Stimulated activated CD4-positive, alpha-beta T cell treated with anti-CD3 and anti-CD28 coated beads, Interleukin-12 subunit alpha, Interleukin-12 subunit beta, amount 100 ng/mL, for 4 hours (primary cell): ENCODE measurements around the gene TMA7.
A peak's percentile ranks its signal among the peaks of the same experiment; 100 is the strongest.
"Not testable (repeated sequence)": the region's sequence is repeated elsewhere in the genome, so short reads cannot be mapped to it uniquely, and the experiment has no call there.

Source experiments
- DNase-seq: peaks from one replicate; pipeline ENCODE4 v3.0.0-alpha.2; 2020

The TMA7 gene

DNA sequence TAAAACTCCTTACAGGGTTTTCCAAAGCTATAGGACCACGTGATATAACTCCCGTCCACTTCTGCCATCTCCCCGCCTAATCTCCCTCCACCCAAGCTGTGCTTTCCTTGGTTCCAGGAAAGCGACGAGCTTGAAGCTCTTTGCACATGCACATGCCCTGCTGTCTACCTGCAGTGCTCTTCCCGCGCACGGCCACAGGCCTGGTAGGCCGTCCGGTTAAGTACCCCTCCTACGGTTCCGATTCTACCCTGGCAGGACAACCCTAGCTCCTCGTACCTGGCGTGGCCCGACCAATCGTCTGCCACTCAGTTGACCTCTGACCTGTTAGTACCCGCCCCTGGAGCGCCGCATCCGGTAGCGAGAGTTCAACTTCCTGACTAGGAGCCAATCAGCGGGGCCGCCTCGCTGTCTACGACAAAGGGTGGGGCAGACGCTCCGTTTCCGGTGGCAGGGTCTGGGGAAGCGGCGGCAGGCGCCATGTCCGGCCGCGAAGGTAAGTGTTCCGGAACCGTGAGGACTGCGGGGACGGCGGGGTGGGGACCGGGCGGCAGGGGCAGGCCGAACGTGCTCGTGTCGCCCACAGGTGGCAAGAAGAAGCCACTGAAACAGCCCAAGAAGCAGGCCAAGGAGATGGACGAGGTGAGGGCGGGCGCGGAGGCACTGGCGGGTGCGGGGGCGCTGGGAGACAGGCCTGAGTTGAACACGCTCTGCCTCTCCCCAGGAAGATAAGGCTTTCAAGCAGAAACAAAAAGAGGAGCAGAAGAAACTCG lies at the start of gene TMA7, which contains the start of gene CCDC51:
Gene TMA7, plus strand, starts transcription at position 438 of the 770 bp plus-strand sequence. Its CDS starts 40 bp downstream, at position 478.
Gene CCDC51, minus strand, starts transcription at position 300 of the 770 bp plus-strand sequence. CDS start 4,991 bp downstream, outside the sequence.
- peak; percentile 98 for DNase-seq

DNA sequence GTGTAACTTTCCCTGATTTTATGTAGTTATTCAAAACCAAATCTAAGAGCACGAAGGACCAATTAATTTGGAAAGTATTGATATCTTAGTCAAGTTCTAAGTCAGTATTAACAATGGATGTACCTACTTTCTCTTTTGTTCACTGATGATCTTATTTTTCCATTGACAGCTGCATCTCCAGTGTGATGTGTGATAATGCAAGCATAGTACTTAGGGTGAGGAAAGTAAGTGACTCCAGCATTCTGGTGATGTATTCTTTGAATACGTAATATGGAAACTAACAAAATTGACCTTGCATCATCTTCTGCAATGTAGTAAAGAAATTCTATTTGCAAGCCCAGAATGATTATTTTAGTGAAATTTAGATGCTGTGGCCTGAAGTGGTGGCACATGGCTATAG lies 45.7 kb upstream of the TMA7 start:
- no peak for DNase-seq

DNA sequence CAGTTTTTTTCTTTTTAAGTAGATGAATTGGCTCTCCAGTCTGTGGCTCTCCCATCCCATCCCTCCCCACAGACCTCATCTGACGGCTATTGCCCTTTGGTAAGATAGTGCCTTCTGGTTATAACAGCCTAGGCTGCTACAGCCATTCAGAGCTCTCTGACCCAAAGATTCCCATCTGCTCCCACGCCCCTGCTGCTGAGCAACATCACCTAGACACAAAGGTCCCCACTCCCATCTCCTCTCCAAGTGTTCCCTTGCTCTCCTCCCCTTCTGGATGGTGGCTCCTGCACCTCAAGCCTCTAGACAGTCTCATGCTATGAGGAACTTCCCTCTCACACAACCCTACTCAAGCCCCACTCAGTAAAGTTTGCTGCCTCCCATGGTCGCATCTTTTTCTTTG lies 44.3 kb upstream of the TMA7 start:
- DNase-seq: no peak

GRCh38 chr3:48397767-48398681 lies 42.0 kb upstream of the TMA7 start:
- no peak for DNase-seq

GRCh38 chr3:48398701-48399386 lies 41.2 kb upstream of the TMA7 start:
- no peak for DNase-seq

DNA sequence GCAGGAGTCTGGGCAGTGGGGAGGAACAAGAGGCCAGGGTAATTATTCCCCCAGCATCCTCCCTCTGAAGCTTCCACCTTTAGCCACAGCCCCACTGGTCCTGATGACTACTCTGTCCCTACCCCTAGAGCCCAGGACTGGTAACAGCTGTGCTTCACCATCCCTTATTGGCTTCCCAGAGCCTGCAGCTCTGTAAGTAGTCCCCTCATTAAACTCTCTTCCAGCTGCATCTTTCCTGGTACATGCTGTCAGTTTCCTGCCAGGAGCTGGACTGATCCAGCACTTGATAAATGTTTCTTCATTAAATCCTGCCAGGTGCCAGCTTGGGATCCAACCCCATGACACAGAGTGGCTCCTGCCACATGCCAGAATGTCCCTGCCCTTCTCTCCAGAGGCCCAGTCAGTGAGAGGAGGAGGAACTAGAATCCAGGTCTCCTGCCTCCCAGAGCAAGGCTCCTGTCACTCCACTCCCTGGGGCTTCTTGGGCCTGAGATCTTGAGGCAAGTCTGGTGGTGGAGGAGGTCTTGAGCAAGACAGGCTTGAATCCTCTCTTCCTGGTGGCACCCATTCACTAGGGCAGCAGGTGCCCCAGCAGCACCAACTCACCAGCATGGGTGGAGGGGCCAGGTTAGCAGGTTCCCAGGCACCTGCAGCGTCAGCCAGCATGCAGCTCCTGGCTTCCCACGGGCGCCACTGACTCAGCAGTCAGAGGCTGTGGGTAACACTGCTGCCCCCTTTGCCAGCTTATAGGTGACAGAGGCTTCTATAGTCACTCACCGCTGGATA lies 40.5 kb upstream of the TMA7 start:
- DNase-seq: no peak

DNA sequence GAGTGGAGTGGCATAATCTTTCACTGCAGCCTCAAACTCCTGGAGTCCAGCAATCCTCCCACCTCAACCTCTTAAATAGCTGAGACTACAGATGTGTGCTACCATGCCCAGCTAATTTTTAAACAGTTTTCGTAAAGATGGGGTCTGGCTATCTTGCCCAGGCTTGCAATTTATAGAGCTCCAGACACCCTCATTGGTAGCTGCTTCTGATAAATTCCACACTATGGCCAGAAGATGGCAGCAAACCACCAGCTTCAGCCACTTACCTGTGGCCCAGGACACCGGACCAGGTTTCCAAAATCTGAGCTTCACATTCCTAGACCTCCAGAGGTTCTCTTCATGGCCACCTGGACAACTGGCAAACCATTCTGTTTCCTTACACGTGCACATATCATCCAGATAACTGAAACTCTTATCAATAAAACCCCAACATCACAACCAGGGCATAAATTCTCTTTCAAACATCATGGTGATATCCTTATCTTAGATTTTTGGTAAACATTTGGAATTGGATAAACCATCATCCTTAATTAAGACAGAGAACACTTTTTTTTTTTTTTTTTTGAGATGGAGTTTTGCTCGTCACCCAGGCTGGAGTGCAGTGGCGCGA lies 39.1 kb upstream of the TMA7 start:
- DNase-seq: peak; percentile 42

DNA sequence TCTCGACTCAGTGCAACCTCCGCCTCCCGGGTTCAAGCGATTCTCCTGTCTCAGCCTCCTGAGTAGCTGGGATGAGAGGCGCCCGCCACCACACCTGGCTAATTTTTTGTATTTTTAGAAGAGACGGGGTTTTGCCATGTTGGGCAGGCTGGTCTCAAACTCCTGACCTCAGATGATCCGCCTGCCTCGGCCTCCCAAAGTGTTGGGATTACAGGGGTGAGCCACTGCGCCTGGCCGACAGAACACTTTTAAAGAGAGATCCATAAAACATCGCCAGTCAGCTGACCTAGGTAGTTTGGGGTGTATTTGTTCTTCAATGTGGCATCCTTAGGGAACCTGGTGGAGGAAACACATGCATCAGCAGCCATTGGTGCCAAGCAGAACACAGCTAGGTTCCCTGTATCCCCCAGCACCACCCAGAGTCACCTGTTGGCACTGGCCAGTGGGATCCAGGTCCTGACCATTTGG lies 38.6 kb upstream of the TMA7 start:
- not testable (repeated sequence) for DNase-seq

GRCh38 chr3:48402281-48402732 lies 37.8 kb upstream of the TMA7 start:
- no peak for DNase-seq

- no peak for DNase-seq
These were observed 37.1 kb upstream of the TMA7 start for GRCh38 chr3:48402907-48403306.

GRCh38 chr3:48403533-48404439 lies 36.3 kb upstream of the TMA7 start:
- no peak for DNase-seq

GRCh38 chr3:48404440-48405342 lies 35.4 kb upstream of the TMA7 start:
- no peak for DNase-seq

DNA sequence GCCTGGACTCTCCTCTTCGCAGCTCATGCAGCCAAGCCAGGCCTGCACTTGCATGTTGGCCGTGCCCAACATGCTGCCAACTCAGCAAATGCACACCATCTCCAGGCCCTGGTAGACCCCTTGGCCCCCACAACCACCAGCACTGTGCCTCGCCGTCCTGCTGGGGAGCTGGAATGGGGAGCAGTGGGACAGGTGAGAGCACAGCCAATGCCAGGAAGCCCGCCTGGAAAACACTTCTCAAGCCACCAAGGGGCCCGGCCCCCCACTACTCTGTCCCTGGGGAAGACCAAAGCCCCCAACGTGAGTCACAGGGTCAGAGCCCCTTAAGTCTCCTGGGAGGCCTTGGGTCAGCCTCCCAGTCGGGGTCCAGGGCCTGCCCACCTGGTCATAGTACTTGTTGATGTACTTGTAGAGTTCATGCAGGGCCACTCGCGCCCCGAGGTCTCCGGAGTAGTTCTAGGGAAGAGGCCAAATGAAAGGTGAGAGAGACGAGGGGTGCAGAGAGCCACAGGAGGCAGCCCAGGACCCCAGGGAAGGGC lies 34.6 kb upstream of the TMA7 start:
- DNase-seq: no peak

DNA sequence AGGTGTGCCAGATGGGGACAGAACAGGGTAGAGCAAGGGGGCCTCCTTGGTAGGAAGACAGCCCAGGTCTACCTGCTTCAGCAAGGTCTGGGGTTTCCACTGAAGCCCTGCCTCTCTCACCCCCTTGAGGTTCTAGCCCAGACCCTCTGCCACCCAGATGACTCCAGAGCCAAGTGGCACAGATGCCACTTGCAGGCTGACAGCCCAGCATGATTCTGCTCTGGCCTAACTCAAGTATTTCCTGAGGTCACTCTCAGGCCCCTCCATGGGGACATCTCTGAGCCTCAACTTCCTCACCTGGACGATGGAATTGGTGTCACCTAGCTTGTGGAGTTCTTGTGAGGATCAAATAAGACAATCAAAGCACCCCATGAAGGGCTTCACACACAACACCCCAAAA lies 34.1 kb upstream of the TMA7 start:
- no peak for DNase-seq

DNA sequence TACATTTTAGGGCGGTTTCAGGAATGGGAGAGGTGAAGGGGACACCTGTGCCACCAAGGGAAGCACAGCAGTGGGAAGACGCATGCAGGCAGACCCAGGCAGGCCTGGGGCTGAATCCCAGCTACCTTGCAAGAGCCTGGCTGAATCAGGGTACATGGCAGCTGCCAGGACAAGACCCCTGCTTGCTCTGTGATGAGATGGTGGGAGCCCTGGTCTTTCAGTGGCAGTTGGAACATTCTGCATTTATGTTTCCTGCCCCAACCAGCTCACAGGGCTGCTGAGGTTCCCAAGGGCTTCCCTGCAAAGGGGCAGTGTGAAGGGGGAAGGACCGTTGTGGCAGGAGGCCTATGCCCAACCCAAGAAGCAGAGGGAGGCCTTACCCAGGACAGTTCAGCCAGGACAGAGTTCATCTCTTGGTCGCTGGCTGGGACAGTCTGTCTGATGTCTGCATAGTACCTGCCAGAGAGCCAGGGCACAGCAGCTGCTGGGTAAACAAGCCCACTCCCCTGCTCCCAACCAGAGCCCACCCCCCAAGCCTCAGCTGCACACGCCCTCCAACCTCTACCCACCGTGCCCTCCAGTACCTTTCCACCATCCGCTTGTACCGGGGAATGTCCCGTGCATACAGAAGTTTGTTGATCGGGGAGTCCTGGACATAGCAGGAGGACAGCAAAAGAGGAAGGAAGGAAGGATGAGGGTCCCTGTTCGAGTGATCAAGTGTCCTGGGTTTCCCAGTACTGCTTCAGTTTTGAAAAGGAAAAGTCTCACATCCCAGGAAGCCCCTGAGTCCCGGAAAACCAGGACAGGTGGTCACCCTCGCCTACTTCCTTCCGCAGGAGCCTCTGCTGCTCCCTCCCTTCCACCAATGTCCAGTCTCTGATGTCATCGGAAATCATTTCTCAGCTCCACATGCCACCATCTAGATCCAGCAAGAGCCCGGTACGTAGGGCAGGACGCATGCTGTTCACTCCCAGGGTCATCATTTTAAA lies 33.3 kb upstream of the TMA7 start:
- DNase-seq: no peak

GRCh38 chr3:48407542-48408099 lies 32.4 kb upstream of the TMA7 start:
- no peak for DNase-seq

DNA sequence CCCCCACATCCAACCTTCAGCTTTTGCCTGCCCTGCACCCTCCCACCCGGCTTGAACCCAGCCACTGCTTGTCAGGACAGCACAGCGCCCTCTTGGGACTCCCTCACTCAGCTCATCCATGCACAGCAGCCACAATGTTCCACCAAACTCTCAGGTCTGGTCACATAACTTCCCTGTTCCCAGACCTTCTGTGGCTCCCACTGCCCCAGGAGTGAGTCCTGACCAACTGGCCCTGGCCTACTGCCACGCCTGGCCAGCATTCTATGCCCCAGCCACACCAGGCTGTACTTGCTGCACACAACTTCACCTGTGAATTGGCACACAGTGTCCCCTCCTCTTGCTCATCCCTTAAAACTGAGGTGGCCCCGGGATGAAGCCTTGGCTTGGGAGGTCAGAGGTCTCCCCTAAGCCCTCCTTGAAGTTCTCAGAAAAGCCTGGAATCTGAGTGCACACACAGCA lies 31.2 kb upstream of the TMA7 start:
- no peak for DNase-seq
